Fibroblast of mammary gland (primary cell): ENCODE results near the gene CWC27.

Experiments
- DNase-seq: peaks from one replicate; pipeline ENCODE4 v3.0.0-alpha.2; 2010; ENCODE audit warnings: low read depth
- H3K4me3 ChIP-seq: 2 replicates; pipeline ENCODE4 v1.5.1; 2011; ENCODE audit warnings: low read depth, mild to moderate bottlenecking, low read length, moderate library complexity; ENCODE audit not compliant: control insufficient read depth
- TF ChIP-seq, protein P1 (sequence below): conservative IDR thresholded peaks from 2 replicates; pipeline ENCODE4 v1.5.1; 2011; ENCODE audit warnings: low read depth, low read length, inconsistent platforms; ENCODE audit not compliant: control insufficient read depth, insufficient read depth

The CWC27 gene

DNA sequence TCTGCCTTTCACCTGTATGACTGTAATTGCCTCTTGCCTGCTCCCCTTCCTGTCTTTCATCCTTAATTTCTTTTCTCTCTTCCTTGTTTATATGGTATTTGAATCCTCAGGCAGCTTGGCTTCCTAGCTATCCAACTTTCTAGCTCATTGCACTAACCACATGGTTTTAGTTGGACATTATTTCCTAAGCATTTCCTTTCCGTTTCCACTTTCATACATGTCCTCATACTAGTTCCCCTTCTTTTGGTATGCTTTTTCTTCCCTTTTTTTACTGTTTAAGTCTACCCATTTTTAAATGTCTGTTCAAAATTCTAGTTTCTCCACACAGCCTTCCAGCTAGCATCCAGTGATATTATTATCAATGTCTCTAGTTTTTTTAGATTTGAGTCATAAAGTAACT lies 6.6 kb downstream of the CWC27 start:
- no peak overlapping the region for H3K4me3 ChIP-seq
- no peak for DNase-seq
- TF ChIP-seq, protein P1, sequence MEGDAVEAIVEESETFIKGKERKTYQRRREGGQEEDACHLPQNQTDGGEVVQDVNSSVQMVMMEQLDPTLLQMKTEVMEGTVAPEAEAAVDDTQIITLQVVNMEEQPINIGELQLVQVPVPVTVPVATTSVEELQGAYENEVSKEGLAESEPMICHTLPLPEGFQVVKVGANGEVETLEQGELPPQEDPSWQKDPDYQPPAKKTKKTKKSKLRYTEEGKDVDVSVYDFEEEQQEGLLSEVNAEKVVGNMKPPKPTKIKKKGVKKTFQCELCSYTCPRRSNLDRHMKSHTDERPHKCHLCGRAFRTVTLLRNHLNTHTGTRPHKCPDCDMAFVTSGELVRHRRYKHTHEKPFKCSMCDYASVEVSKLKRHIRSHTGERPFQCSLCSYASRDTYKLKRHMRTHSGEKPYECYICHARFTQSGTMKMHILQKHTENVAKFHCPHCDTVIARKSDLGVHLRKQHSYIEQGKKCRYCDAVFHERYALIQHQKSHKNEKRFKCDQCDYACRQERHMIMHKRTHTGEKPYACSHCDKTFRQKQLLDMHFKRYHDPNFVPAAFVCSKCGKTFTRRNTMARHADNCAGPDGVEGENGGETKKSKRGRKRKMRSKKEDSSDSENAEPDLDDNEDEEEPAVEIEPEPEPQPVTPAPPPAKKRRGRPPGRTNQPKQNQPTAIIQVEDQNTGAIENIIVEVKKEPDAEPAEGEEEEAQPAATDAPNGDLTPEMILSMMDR = no peak

DNA sequence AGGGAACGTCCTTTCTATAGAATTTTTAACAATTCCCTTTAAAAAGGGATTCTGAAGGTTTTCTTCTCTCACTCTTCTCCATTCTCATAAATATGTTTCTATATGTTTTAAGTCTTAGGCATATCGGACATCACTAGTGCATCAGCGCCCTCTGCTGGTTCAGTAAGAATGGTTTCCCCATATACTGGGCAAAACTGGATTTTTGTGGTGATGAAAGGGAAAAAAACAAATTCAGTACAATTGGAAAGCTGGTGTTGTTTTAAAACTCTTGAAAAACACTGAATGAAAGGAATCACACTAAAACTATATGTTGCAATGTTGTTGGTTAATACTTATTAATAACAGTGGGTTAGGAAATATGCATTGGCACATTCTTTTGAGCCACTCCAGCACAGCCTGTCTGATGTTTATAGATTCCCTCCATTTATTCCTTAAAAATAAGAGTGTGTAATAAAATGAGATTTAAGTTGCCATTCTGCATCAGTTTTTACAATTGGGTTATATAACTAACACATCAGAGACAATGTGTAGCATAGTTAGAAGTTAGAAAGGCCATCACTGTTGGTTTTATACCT lies 15.8 kb downstream of the CWC27 start:
- peak; percentile 84 for DNase-seq
- TF ChIP-seq, protein P1 = peak; percentile 85
- H3K4me3 ChIP-seq = no peak overlapping the region

DNA sequence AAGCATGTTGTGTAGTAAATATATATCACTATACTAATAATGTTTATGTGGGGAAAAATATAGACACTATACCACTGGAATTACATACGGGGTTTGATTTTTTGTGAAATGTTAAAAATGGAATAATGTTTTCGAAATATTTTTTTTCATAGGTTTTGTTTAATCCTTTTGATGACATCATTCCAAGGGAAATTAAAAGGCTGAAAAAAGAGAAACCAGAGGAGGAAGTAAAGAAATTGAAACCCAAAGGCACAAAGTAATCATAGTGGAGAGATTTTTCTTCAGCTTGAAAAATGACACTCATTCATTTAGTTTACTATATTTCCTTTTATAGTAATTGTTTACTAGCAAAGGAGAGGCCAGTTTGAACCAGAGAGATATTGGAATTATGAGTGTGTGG lies 17.6 kb downstream of the CWC27 start:
- no peak overlapping the region for H3K4me3 ChIP-seq
- no peak for DNase-seq
- TF ChIP-seq, protein P1 = no peak

DNA sequence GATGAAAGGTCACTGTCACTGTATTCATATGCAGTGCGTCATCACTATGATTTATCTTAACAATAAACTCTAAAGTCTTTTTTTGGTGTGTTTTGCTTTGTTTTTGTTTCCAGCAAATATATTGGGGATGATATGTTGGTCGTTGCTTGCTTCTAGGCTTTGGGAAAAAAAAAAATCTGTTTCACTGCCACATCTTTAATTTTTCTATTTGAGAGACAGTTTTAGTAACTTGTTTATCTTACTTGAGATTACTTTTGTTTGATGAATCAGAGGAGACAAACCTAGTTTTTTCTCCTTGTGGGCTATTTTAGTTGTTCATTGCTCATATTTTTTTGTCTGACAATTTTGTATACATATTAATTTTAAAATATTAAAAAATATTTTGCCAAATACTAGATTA lies 19.4 kb downstream of the CWC27 start:
- no peak for DNase-seq
- H3K4me3 ChIP-seq = no peak overlapping the region
- TF ChIP-seq, protein P1 = no peak

DNA sequence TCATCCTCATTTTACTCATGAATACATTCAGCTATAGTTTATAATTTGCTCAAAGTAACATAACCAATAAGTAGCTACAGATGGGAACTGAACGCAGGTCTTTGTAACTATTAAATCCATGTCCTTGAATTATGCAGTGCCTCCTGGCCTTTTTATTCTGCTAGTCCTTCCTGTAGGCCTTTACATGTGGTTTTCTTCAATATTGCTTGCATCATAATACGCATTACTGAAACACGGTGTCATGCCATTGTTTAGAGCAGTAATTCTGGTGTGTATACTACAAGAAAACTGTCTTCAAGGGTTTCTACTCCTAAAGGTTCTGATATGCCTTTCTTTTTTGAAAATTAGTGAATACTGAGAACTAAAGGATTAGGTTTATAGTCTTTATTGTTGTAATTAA lies 20.7 kb downstream of the CWC27 start:
- TF ChIP-seq, protein P1 = no peak
- H3K4me3 ChIP-seq = no peak overlapping the region
- peak; percentile 69 for DNase-seq

DNA sequence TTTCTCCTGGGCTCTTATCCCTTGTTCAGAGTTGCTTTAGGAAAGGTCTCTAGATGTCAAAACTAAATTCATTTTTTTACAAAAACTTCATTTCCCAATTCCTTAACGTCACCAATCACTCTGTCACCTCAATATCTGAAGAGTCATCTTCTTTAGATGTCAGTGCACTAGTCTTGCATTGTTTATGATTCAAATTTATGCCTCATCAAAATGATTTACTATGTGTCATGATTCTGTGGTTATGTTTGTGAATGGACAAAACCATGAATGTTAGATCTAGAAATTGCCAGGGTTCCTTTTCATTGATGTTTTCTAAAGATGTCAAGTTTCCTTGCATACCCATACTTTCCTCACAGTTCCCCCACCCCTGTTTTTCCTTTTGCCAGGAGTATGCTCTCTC lies 21.5 kb downstream of the CWC27 start:
- DNase-seq = peak; percentile 36
- TF ChIP-seq, protein P1 = no peak

DNA sequence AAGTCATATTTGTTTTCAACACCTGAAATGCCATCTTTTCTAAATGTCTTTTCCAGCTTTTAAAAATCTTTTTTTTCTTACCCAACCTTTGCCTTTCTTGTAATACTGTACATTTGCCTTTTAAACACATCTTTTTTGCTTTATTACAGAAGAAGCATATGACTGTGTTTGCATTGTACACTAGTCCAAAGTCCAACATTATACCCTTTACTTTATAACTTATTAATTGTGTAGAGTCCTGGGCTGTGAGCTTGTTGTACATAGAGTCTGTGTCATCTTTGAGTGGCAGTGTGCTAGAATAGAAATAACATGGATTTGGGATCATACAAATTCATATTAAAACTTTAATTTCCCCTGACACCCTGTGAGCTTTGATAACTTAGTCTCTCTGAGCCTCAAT lies 23.7 kb downstream of the CWC27 start:
- H3K4me3 ChIP-seq = no peak overlapping the region
- DNase-seq = no peak
- TF ChIP-seq, protein P1 = no peak

More for the DNA sequence above, 21.5 kb downstream of the CWC27 start:
- H3K4me3 ChIP-seq = no peak overlapping the region
